ENCODE measurements around the gene LCN1. TPM values are rescaled to one million over a fixed set of nuclear protein-coding genes. Genes with fewer than 3 reads are reported as not detected.

LCN1 gene
- total and polyA plus RNA-seq, 2 of the 8 experiments (the other 6 are each of a cell fraction or from before 2014, with no cell fraction given): not detected

DNA sequence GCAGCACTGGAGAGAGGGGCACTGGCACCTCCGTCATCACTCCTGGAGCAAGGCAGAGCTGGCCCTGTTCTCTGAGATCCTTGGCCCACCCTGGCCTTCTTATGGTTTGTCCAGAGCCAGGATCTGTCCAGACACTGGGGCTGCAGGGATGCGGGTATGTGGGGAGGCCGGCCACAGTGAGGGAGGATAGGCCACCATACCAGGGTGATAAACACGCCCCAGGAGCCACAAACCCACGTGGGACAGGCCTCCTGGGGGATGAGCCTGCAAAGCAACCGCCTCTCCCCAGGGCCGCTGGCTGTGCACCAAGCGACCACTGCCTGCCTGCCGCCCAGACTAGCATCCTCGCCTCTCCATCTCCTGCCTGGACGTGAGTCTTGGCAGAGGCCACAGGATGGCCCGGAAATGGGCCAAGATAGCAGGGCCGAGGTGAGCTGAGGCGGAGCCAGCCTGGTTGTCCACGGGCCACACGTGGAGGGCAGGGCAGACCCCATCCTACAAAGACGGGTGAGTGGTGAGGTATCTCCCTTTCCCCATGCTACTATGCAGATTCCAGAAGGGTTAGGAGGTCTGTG lies 29.2 kb downstream of the LCN1 start (continued):
- TF ChIP-seq, protein P1, sequence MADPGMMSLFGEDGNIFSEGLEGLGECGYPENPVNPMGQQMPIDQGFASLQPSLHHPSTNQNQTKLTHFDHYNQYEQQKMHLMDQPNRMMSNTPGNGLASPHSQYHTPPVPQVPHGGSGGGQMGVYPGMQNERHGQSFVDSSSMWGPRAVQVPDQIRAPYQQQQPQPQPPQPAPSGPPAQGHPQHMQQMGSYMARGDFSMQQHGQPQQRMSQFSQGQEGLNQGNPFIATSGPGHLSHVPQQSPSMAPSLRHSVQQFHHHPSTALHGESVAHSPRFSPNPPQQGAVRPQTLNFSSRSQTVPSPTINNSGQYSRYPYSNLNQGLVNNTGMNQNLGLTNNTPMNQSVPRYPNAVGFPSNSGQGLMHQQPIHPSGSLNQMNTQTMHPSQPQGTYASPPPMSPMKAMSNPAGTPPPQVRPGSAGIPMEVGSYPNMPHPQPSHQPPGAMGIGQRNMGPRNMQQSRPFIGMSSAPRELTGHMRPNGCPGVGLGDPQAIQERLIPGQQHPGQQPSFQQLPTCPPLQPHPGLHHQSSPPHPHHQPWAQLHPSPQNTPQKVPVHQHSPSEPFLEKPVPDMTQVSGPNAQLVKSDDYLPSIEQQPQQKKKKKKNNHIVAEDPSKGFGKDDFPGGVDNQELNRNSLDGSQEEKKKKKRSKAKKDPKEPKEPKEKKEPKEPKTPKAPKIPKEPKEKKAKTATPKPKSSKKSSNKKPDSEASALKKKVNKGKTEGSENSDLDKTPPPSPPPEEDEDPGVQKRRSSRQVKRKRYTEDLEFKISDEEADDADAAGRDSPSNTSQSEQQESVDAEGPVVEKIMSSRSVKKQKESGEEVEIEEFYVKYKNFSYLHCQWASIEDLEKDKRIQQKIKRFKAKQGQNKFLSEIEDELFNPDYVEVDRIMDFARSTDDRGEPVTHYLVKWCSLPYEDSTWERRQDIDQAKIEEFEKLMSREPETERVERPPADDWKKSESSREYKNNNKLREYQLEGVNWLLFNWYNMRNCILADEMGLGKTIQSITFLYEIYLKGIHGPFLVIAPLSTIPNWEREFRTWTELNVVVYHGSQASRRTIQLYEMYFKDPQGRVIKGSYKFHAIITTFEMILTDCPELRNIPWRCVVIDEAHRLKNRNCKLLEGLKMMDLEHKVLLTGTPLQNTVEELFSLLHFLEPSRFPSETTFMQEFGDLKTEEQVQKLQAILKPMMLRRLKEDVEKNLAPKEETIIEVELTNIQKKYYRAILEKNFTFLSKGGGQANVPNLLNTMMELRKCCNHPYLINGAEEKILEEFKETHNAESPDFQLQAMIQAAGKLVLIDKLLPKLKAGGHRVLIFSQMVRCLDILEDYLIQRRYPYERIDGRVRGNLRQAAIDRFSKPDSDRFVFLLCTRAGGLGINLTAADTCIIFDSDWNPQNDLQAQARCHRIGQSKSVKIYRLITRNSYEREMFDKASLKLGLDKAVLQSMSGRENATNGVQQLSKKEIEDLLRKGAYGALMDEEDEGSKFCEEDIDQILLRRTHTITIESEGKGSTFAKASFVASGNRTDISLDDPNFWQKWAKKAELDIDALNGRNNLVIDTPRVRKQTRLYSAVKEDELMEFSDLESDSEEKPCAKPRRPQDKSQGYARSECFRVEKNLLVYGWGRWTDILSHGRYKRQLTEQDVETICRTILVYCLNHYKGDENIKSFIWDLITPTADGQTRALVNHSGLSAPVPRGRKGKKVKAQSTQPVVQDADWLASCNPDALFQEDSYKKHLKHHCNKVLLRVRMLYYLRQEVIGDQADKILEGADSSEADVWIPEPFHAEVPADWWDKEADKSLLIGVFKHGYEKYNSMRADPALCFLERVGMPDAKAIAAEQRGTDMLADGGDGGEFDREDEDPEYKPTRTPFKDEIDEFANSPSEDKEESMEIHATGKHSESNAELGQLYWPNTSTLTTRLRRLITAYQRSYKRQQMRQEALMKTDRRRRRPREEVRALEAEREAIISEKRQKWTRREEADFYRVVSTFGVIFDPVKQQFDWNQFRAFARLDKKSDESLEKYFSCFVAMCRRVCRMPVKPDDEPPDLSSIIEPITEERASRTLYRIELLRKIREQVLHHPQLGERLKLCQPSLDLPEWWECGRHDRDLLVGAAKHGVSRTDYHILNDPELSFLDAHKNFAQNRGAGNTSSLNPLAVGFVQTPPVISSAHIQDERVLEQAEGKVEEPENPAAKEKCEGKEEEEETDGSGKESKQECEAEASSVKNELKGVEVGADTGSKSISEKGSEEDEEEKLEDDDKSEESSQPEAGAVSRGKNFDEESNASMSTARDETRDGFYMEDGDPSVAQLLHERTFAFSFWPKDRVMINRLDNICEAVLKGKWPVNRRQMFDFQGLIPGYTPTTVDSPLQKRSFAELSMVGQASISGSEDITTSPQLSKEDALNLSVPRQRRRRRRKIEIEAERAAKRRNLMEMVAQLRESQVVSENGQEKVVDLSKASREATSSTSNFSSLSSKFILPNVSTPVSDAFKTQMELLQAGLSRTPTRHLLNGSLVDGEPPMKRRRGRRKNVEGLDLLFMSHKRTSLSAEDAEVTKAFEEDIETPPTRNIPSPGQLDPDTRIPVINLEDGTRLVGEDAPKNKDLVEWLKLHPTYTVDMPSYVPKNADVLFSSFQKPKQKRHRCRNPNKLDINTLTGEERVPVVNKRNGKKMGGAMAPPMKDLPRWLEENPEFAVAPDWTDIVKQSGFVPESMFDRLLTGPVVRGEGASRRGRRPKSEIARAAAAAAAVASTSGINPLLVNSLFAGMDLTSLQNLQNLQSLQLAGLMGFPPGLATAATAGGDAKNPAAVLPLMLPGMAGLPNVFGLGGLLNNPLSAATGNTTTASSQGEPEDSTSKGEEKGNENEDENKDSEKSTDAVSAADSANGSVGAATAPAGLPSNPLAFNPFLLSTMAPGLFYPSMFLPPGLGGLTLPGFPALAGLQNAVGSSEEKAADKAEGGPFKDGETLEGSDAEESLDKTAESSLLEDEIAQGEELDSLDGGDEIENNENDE (IDR thresholded peaks at IDR 0.05; ENCODE audit: insufficient replicate concordance, low read length): no peak
- TF ChIP-seq CREB1 (IDR thresholded peaks at IDR 0.05) (no peak), CEBPB (IDR thresholded peaks at IDR 0.05; ENCODE audit: low read depth, low read length) (no peak), KDM5A (IDR thresholded peaks at IDR 0.05; ENCODE audit: low read length) (no peak), RAD21 (IDR thresholded peaks at IDR 0.05 in 1 of 2, conservative IDR thresholded peaks at IDR 0.05 in 1 of 2; ENCODE audit: low read depth in 2 of 2, low read length in 2 of 2) (no peak), GABPA (IDR thresholded peaks at IDR 0.05; ENCODE audit: borderline replicate concordance, insufficient read depth, low read length) (no peak), SIN3A (conservative IDR thresholded peaks at IDR 0.05 in 1 of 2, IDR thresholded peaks at IDR 0.05 in 1 of 2; ENCODE audit: low read depth in 1 of 2, low read length in 2 of 2) (no peak), CBX5 (IDR thresholded peaks at IDR 0.05; ENCODE audit: low read depth, low read length) (no peak), EGR1 (IDR thresholded peaks at IDR 0.05; ENCODE audit: borderline replicate concordance, low read depth, low read length) (no peak), BRCA1 (IDR thresholded peaks at IDR 0.05; ENCODE audit: low read depth, low read length) (no peak), TAF1 (IDR thresholded peaks at IDR 0.05; ENCODE audit: low read depth, low read length) (no peak), HDAC6 (IDR thresholded peaks at IDR 0.05; ENCODE audit: low read depth, low read length) (no peak)

Data from H1 (cell line).